ENCODE data around the gene ALG9.
A peak's percentile ranks its signal among the peaks of the same experiment; 100 is the strongest.
"Not testable (repeated sequence)": the region's sequence is repeated elsewhere in the genome, so short reads cannot be mapped to it uniquely, and the experiment has no call there.

The ALG9 gene

DNA sequence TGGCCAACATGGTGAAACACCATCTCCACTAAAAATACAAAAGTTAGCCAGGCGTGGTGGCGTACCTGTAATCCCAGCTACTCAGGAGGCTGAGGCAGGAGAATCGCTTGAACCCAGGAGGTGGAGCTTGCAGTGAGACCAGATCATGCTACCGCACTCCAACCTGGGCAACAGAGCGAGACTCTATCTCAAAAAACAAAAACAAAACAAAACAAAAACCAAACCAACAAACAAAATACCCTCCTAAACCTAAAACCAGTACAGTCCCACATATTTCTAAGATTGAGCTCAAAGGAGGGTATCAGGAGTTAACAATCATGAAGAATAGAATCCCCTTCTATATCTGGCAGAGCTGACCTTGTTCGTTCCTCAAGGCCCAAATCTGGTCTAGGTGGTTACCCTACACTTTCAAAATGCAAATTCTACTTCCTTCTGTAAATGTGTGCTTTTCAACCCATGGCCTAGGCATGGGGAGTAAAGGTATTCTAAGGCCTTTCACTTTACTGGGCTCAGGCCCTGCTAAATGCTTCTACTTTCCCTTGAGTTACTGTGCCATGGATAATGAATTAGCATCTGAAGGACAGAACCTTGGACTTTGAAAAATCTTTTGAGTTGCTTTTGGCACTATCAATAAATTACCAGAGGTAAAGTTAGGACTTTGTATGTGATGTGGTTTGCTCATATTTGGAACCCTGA lies 94.8 kb downstream of the ALG9 start:
- DNase-seq (ENCODE audit: extremely low read depth, low read depth), result no peak
- H3K4me3 ChIP-seq (replicated peaks; ENCODE audit: low read depth, low read length), result no peak overlapping the region
- TF ChIP-seq CTCF (IDR thresholded peaks at IDR 0.05; ENCODE audit: low read depth, low read length, missing control alignments), result no peak

GRCh38 chr11:111774955-111775710 lies 96.2 kb downstream of the ALG9 start:
- TF ChIP-seq CTCF (IDR thresholded peaks at IDR 0.05; ENCODE audit: low read depth, low read length, missing control alignments), result no peak
- no peak for DNase-seq (ENCODE audit: extremely low read depth, low read depth)
- H3K4me3 ChIP-seq (replicated peaks; ENCODE audit: low read depth, low read length), result no peak overlapping the region

GRCh38 chr11:111772535-111772934 lies 98.8 kb downstream of the ALG9 start:
- no peak for TF ChIP-seq CTCF (IDR thresholded peaks at IDR 0.05; ENCODE audit: low read depth, low read length, missing control alignments)
- no peak overlapping the region for H3K4me3 ChIP-seq (replicated peaks; ENCODE audit: low read depth, low read length)
- no peak for DNase-seq (ENCODE audit: extremely low read depth, low read depth)

DNA sequence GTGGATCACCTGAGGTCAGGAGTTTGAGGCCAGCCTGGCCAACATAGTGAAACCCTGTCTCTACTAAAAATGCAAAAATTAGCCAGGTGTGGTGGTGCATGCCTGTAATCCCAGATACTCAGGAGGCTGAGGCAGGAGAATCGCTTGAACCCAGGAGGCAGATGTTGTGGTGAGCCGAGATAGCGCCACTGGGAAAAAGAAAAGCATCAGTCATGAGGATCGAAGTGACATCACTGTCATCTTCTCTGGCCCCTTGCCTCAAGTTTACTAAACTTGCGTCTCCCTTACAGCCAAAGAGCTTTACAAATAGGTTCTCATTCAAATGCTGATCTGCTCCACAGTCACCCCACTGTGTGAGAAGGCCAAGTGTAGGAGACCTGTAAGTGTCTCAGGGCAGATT lies 100.2 kb downstream of the ALG9 start:
- not testable (repeated sequence) for H3K4me3 ChIP-seq (replicated peaks; ENCODE audit: low read depth, low read length); DNase-seq (ENCODE audit: extremely low read depth, low read depth)

GRCh38 chr11:111770581-111771134 lies 100.7 kb downstream of the ALG9 start:
- H3K4me3 ChIP-seq (replicated peaks; ENCODE audit: low read depth, low read length), result no peak overlapping the region
- DNase-seq (ENCODE audit: extremely low read depth, low read depth), result no peak
- TF ChIP-seq CTCF (IDR thresholded peaks at IDR 0.05; ENCODE audit: low read depth, low read length, missing control alignments), result no peak

- DNase-seq (ENCODE audit: extremely low read depth, low read depth), result no peak
- peak overlapping the region; percentile 88 for H3K4me3 ChIP-seq (replicated peaks; ENCODE audit: low read depth, low read length)
- TF ChIP-seq CTCF (IDR thresholded peaks at IDR 0.05; ENCODE audit: low read depth, low read length, missing control alignments), result no peak
Measured at GRCh38 chr11:111766834-111767142, 104.6 kb downstream of the ALG9 start.

DNA sequence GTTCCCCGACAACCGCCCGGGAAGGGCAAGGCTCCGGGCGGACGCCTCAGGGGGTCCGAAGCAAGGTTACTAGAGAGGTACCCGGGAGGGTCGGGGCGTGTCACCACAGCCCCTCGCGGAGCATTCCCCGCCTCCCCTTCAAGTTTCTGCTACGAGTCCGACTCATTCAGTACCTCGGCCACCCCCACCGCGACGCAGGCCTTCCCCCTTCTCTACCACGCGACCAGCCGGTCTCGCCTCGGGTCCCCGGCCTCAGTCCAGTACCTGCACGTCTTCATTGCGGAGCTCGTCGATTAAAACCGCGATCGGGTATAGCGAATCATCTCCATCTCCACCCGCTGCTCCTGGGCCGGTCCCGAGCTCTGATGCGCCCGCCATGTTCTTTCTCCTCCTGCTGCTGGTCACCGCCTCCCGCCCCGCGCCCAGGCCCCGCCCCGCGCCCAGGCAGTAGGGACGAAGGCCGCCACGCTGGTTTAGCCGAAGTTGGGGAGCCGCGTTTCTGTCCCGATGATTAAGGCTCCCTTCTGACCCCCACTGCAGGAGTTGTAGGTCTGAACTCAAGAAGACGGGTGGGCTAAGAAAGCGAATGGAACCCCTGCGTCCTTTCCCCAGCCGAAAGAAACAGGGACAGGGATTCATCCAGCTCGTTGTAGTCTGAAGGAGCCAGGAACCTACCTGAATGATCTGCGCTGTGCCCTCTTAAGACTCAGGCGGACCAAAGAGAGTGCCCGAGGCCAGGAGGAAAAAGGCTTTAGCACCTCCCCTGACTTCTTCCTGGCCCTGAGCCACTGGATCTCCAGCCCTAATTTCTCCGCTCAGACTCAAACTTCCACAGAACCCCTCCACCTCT lies 105.2 kb downstream of the ALG9 start, which contains the start of gene PPP2R1B:
TSS of gene PPP2R1B (minus strand) at position 406 of the 850 bp plus-strand sequence. CDS start at position 378, 28 bp downstream.
- H3K4me3 ChIP-seq (replicated peaks; ENCODE audit: low read depth, low read length), result peak within 1 kb of the TSS; percentile 88
- peak; percentile 47 for DNase-seq (ENCODE audit: extremely low read depth, low read depth)
- no peak for TF ChIP-seq CTCF (IDR thresholded peaks at IDR 0.05; ENCODE audit: low read depth, low read length, missing control alignments)

All from HFF-Myc (cell line).